ENCODE data around the gene MAP3K7CL.

MAP3K7CL gene

GRCh38 chr21:29196670-29197191 is 66.3 kb downstream of the MAP3K7CL start:
- DNase-seq (ENCODE audit: low spot score): no peak

- DNase-seq (ENCODE audit: low spot score): no peak
These were observed 70.7 kb downstream of the MAP3K7CL start for GRCh38 chr21:29201186-29201585.

GRCh38 chr21:29205009-29205408 is 74.6 kb downstream of the MAP3K7CL start:
- no peak for DNase-seq (ENCODE audit: low spot score)

- DNase-seq (ENCODE audit: low spot score): no peak
These were observed 75.5 kb downstream of the MAP3K7CL start for GRCh38 chr21:29205988-29206387.

GRCh38 chr21:29206445-29206844 is 76.0 kb downstream of the MAP3K7CL start:
- no peak for DNase-seq (ENCODE audit: low spot score)

GRCh38 chr21:29207201-29207600 is 76.8 kb downstream of the MAP3K7CL start:
- DNase-seq (ENCODE audit: low spot score): no peak

GRCh38 chr21:29208044-29208681 is 77.7 kb downstream of the MAP3K7CL start:
- no peak for DNase-seq (ENCODE audit: low spot score)

- no peak for DNase-seq (ENCODE audit: low spot score)
These were observed 78.2 kb downstream of the MAP3K7CL start for GRCh38 chr21:29208682-29209059.

- no peak for DNase-seq (ENCODE audit: low spot score)
These were observed 79.3 kb downstream of the MAP3K7CL start for GRCh38 chr21:29209696-29210095.

GRCh38 chr21:29211205-29211604 is 80.8 kb downstream of the MAP3K7CL start:
- DNase-seq (ENCODE audit: low spot score): no peak

- no peak for DNase-seq (ENCODE audit: low spot score)
These were observed 82.0 kb downstream of the MAP3K7CL start for GRCh38 chr21:29212446-29212845.

GRCh38 chr21:29213513-29214385 is 83.3 kb downstream of the MAP3K7CL start:
- no peak for DNase-seq (ENCODE audit: low spot score)

- DNase-seq (ENCODE audit: low spot score): no peak
These were observed 85.3 kb downstream of the MAP3K7CL start for GRCh38 chr21:29215709-29216108.

GRCh38 chr21:29217818-29218291 is 87.4 kb downstream of the MAP3K7CL start:
- no peak for DNase-seq (ENCODE audit: low spot score)

- DNase-seq (ENCODE audit: low spot score): no peak
These were observed 88.3 kb downstream of the MAP3K7CL start for GRCh38 chr21:29218749-29219148.

GRCh38 chr21:29219165-29219770 is 88.8 kb downstream of the MAP3K7CL start:
- DNase-seq (ENCODE audit: low spot score): no peak

- no peak for DNase-seq (ENCODE audit: low spot score)
These were observed 90.9 kb downstream of the MAP3K7CL start for GRCh38 chr21:29221253-29221744.

GRCh38 chr21:29224006-29224405 is 93.6 kb downstream of the MAP3K7CL start:
- DNase-seq (ENCODE audit: low spot score): no peak
